Thoracic aorta (tissue), 2 donors: Measurements from ENCODE around the gene NEXMIF. TPM values are rescaled to one million over a fixed set of nuclear protein-coding genes. Genes with fewer than 3 reads are reported as not detected.
"Not testable (repeated sequence)": the region's sequence is repeated elsewhere in the genome, so short reads cannot be mapped to it uniquely, and the experiment has no call there.

ENCODE experiments used
- ATAC-seq: fragments of 150-250 bp; one replicate; pipeline ENCODE4 v1.8.0; 2017; ENCODE audit warnings: low read depth; ENCODE audit not compliant: insufficient number of reproducible peaks, low FRiP score
- DNase-seq: peaks from one replicate; pipeline ENCODE4 v3.0.0-alpha.2; 2020; ENCODE audit warnings: low spot score
- H3K27ac ChIP-seq, 2 donors: fragments of 200-600 bp; sonication (generic); 1 replicate in 1 of 2; 2 replicates in 1 of 2; pipeline ENCODE4 v1.5.1; 2016; ENCODE audit warnings: mild to moderate bottlenecking in 2 of 2, moderate library complexity in 2 of 2
- H3K27me3 ChIP-seq: fragments of 200-600 bp; sonication (generic); replicated peaks from 2 replicates; pipeline ENCODE4 v1.6.0; 2016; ENCODE audit warnings: mild to moderate bottlenecking; ENCODE audit not compliant: insufficient read depth
- H3K36me3 ChIP-seq: fragments of 200-600 bp; sonication (generic); one replicate; pipeline ENCODE4 v1.5.1; 2016
- H3K4me1 ChIP-seq, 2 donors: fragments of 200-600 bp; sonication (generic); 1 replicate in 1 of 2; 2 replicates in 1 of 2; pipeline versions ENCODE4 v1.5.1 to v1.6.0; 2016; ENCODE audit warnings: low read depth in 2 of 2, mild to moderate bottlenecking in 1 of 2; ENCODE audit not compliant: control insufficient read depth in 1 of 2
- H3K4me3 ChIP-seq: fragments of 200-600 bp; sonication (generic); 2 replicates; pipeline ENCODE4 v1.5.1; 2016; ENCODE audit warnings: mild to moderate bottlenecking
- H3K9me3 ChIP-seq: fragments of 200-600 bp; sonication (generic); 2 replicates; pipeline ENCODE4 v1.5.1; 2016
- CTCF ChIP-seq: fragments of 200-600 bp; sonication (generic); IDR thresholded peaks from one replicate; pipeline ENCODE4 v1.5.1; 2019; ENCODE audit warnings: antibody characterized with exemption
- total RNA-seq, 2 donors: library from RNA; depleted of rRNA; stranded (reverse); fragments of >200 nt; gene quantifications; one replicate each; pipeline versions ENCODE4 v1.1.0 to v1.2.3, GENCODE V29; 2016

Gene NEXMIF
- total RNA-seq, 2 donors from 2014 or later: 2.2 to 2.3 TPM

GRCh38 chrX:74902806-74903205 is 22.4 kb downstream of the NEXMIF start:
- Histone ChIP-seq H3K27ac (no peak overlapping the region), H3K9me3 (no peaks in the 10 kb centered on the region), H3K27me3 (no peaks in the 10 kb centered on the region), H3K4me1 (no peaks in the 10 kb centered on the region), H3K36me3 (no peaks in the 10 kb centered on the region), H3K4me3 (no peak overlapping the region)
- DNase-seq: no peak
- ATAC-seq: no peak
- no peak for TF ChIP-seq CTCF

- Histone ChIP-seq H3K36me3 (no peaks in the 10 kb centered on the region), H3K27me3 (no peaks in the 10 kb centered on the region), H3K27ac (no peak overlapping the region), H3K9me3 (no peaks in the 10 kb centered on the region), H3K4me1 (no peaks in the 10 kb centered on the region), H3K4me3 (no peak overlapping the region)
- no peak for ATAC-seq
- DNase-seq: no peak
- no peak for TF ChIP-seq CTCF
Observed at GRCh38 chrX:74892561-74892960, 32.7 kb downstream of the NEXMIF start.

- Histone ChIP-seq H3K27ac (no peak overlapping the region), H3K9me3 (no peaks in the 10 kb centered on the region), H3K4me1 (no peaks in the 10 kb centered on the region), H3K27me3 (no peaks in the 10 kb centered on the region), H3K36me3 (no peaks in the 10 kb centered on the region), H3K4me3 (no peak overlapping the region)
- ATAC-seq (no peak), DNase-seq (no peak)
- TF ChIP-seq CTCF: no peak
Observed at GRCh38 chrX:74890676-74891430, 34.4 kb downstream of the NEXMIF start.

GRCh38 chrX:74882383-74882782 is 42.9 kb downstream of the NEXMIF start:
- not testable (repeated sequence) for ATAC-seq, H3K27ac ChIP-seq, H3K4me1 ChIP-seq, H3K4me3 ChIP-seq, DNase-seq, H3K9me3 ChIP-seq, H3K36me3 ChIP-seq, H3K27me3 ChIP-seq

GRCh38 chrX:74865725-74866124 is 59.5 kb downstream of the NEXMIF start:
- no peak for DNase-seq

More at GRCh38 chrX:74865725-74866124, 59.5 kb downstream of the NEXMIF start:
- H3K9me3 ChIP-seq: peaks cover 2% of the 10 kb centered on the region
- H3K36me3 ChIP-seq: no peaks in the 10 kb centered on the region
- H3K4me1 ChIP-seq: no peaks in the 10 kb centered on the region
- no peak for ATAC-seq
- TF ChIP-seq CTCF: no peak
- H3K27me3 ChIP-seq: no peaks in the 10 kb centered on the region
- no peak overlapping the region for H3K4me3 ChIP-seq
- no peak overlapping the region for H3K27ac ChIP-seq
